Spleen (tissue), 11 donors: ENCODE measurements around the gene CRYGN. TPM values are rescaled to one million over a fixed set of nuclear protein-coding genes. Genes with fewer than 3 reads are reported as not detected.
A peak's percentile ranks its signal among the peaks of the same experiment; 100 is the strongest.

Experiments
- DNase-seq: peaks from one replicate; pipeline ENCODE4 v3.0.0-alpha.2; 2020
- H3K27ac ChIP-seq, 8 donors: fragments of 200-600 bp; sonication (generic) in 7 of 8; 1 replicate in 4 of 8; 2 replicates in 4 of 8; pipeline versions ENCODE4 v1.5.0 to v1.8.0; 2016 to 2021; ENCODE audit warnings: inconsistent platforms in 4 of 8, mild to moderate bottlenecking in 4 of 8, moderate library complexity in 1 of 8
- H3K27me3 ChIP-seq, 7 donors: fragments of 200-600 bp; sonication (generic) in 6 of 7; replicated peaks in 1 of 7; 1 replicate in 4 of 7; 2 replicates in 3 of 7; pipeline versions ENCODE4 v1.5.0 to v1.8.0; 2016 to 2021; ENCODE audit warnings: inconsistent platforms in 3 of 7, mild to moderate bottlenecking in 1 of 7
- H3K36me3 ChIP-seq, 6 donors: fragments of 200-600 bp; sonication (generic) in 5 of 6; 1 replicate in 4 of 6; 2 replicates in 2 of 6; pipeline versions ENCODE4 v1.5.0 to v1.8.0; 2016 to 2021; ENCODE audit warnings: inconsistent platforms in 2 of 6
- H3K4me1 ChIP-seq, 6 donors: fragments of 200-600 bp; sonication (generic) in 5 of 6; 1 replicate in 3 of 6; 2 replicates in 3 of 6; pipeline versions ENCODE4 v1.5.0 to v1.8.0; 2016 to 2021; ENCODE audit warnings: inconsistent platforms in 3 of 6
- H3K4me3 ChIP-seq, 8 donors: fragments of 200-600 bp; sonication (generic) in 7 of 8; 1 replicate in 4 of 8; 2 replicates in 4 of 8; pipeline versions ENCODE4 v1.5.0 to v1.8.0; 2016 to 2021; ENCODE audit warnings: inconsistent platforms in 4 of 8, mild to moderate bottlenecking in 4 of 8, moderate library complexity in 2 of 8
- H3K9me3 ChIP-seq, 8 donors: fragments of 200-600 bp; sonication (generic) in 7 of 8; 1 replicate in 4 of 8; 2 replicates in 4 of 8; pipeline versions ENCODE4 v1.5.0 to v1.8.0; 2016 to 2021; ENCODE audit warnings: inconsistent platforms in 4 of 8
- POLR2A ChIP-seq, 3 donors: fragments of 450-650 bp; IDR thresholded peaks; one replicate each; pipeline ENCODE4 v1.5.1; 2017; ENCODE audit warnings: antibody characterized with exemption in 3 of 3, mild to moderate bottlenecking in 1 of 3
- POLR2AphosphoS5 ChIP-seq, 3 donors: sonication (generic); formaldehyde crosslinking; IDR thresholded peaks; one replicate each; pipeline ENCODE4 v1.5.1; 2017; ENCODE audit warnings: antibody characterized with exemption in 3 of 3
- WGBS, 5 donors: extraction: QIAGEN DNeasy Blood & Tissue Kit in 3 of 5; methylation state at CpG; one replicate each; pipeline versions ENCODE4 v1.1.5 to v1.1.7; 2013 to 2018; 5-methylcytosine and 5-hydroxymethylcytosine counted together
- intact Hi-C: fragments of 100-400 bp; cut with DNase I; formaldehyde crosslinking; loops from one replicate; pipeline ENCODE4 v1.15.0; 2023; ENCODE audit warnings: low total_unique reads
- polyA plus RNA-seq, 3 donors: library from polyadenylated mRNA; stranded (reverse); fragments of 200-250 nt; gene quantifications; one replicate each; pipeline ENCODE4 v1.2.1, GENCODE V29; 2013
- total RNA-seq, 7 donors: library from RNA; depleted of rRNA in 3 of 7; stranded (reverse); fragments of >200 nt in 3 of 7; fragmentation: NEBNext Ultra II Directional in 4 of 7; extraction: Animal tissue kit (Norgen Biotek cat#: 25700) in 4 of 7; gene quantifications; one replicate each; pipeline versions ENCODE4 v1.1.0 to v1.2.1, GENCODE V29; 2016 to 2021
- TF ChIP-seq, protein P1 (sequence below), 11 experiments: fragments of 200-600 bp in 7 of 11; fragments of 450-650 bp in 4 of 11; sonication (generic) in 4 of 11; IDR thresholded peaks in 8 of 11; conservative IDR thresholded peaks in 3 of 11; 1 replicate in 7 of 11; 2 replicates in 4 of 11; pipeline versions ENCODE4 v1.4.0 to v1.8.0; 2016 to 2021; ENCODE audit warnings: antibody characterized with exemption in 11 of 11, inconsistent platforms in 4 of 11, mild to moderate bottlenecking in 1 of 11
- donor health status: healthy with polysubstance abuse.
- donor health status: DM: no; HTN: no; CAD: no; lungs with moderate emphysema.
- donor health status: DM: no; HTN: no; CAD: no.
- donor health status: Bipolar disorder and iron deficiency.
- donor health status: healthy.
- donor health status: DM: no; HTN: no; CAD: no.
- donor health status: DM: yes; HTN: yes; CAD: no.

The CRYGN gene
- total and polyA plus RNA-seq, 10 donors = 0.17 to 2.5 (median 0.32) TPM; not detected in 1

GRCh38 chr7:151433721-151434400 is 6.1 kb downstream of the CRYGN start:
- Histone ChIP-seq H3K4me1 (peaks cover 14 to 63% (median 29%) of the 10 kb centered on the region in 6 donors), H3K36me3 (no peaks in the 10 kb centered on the region), H3K4me3 (no peak overlapping the region), H3K27ac (peak overlapping the region in 4 of 8 donors; percentile 30 to 73 (median 46)), H3K27me3 (peaks cover 0 to 7% (median 0%) of the 10 kb centered on the region in 7 donors), H3K9me3 (no peaks in the 10 kb centered on the region)
- TF ChIP-seq POLR2A (IDR thresholded peaks at IDR 0.05) = no peak
- no peak for TF ChIP-seq POLR2AphosphoS5 (IDR thresholded peaks at IDR 0.05)
- TF ChIP-seq, protein P1, sequence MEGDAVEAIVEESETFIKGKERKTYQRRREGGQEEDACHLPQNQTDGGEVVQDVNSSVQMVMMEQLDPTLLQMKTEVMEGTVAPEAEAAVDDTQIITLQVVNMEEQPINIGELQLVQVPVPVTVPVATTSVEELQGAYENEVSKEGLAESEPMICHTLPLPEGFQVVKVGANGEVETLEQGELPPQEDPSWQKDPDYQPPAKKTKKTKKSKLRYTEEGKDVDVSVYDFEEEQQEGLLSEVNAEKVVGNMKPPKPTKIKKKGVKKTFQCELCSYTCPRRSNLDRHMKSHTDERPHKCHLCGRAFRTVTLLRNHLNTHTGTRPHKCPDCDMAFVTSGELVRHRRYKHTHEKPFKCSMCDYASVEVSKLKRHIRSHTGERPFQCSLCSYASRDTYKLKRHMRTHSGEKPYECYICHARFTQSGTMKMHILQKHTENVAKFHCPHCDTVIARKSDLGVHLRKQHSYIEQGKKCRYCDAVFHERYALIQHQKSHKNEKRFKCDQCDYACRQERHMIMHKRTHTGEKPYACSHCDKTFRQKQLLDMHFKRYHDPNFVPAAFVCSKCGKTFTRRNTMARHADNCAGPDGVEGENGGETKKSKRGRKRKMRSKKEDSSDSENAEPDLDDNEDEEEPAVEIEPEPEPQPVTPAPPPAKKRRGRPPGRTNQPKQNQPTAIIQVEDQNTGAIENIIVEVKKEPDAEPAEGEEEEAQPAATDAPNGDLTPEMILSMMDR (IDR thresholded peaks at IDR 0.05 in 8 of 11, conservative IDR thresholded peaks at IDR 0.05 in 3 of 11) = no peak
- 86 to 92% (median 88%) methylated on average over 9 to 15 of the region's 15 CpGs for WGBS, 5 donors
- DNase-seq = no peak
- intact Hi-C loops = no loop called here

- 44 to 60% (median 51%) methylated on average over 8 to 14 of the region's 14 CpGs for WGBS, 5 donors
- no peak overlapping the region for H3K4me3 ChIP-seq
- H3K9me3 ChIP-seq = no peaks in the 10 kb centered on the region
- no peaks in the 10 kb centered on the region for H3K36me3 ChIP-seq
- intact Hi-C loops = no loop called here
- H3K27me3 ChIP-seq = no peaks in the 10 kb centered on the region
- peak overlapping the region in 4 of 8 donors; percentile 30 to 73 (median 46) for H3K27ac ChIP-seq
- DNase-seq = no peak
- TF ChIP-seq POLR2A (IDR thresholded peaks at IDR 0.05) (no peak), POLR2AphosphoS5 (IDR thresholded peaks at IDR 0.05) (peak in 1 of 3 donors; percentile 16)
- TF ChIP-seq, protein P1 (IDR thresholded peaks at IDR 0.05 in 8 of 11, conservative IDR thresholded peaks at IDR 0.05 in 3 of 11) = peak in 7 of 11 experiments; percentile 18 to 53 (median 26)
- H3K4me1 ChIP-seq = peaks cover 14 to 67% (median 33%) of the 10 kb centered on the region in 6 donors
These were observed 7.1 kb downstream of the CRYGN start for GRCh38 chr7:151432658-151433521.

GRCh38 chr7:151431768-151432311 is 8.1 kb downstream of the CRYGN start:
- no peaks in the 10 kb centered on the region for H3K36me3 ChIP-seq
- H3K27ac ChIP-seq = peak overlapping the region in 2 of 8 donors; percentile 68 to 79
- peaks cover 14 to 69% (median 39%) of the 10 kb centered on the region in 6 donors for H3K4me1 ChIP-seq
- peaks cover 0 to 9% (median 0%) of the 10 kb centered on the region in 7 donors for H3K27me3 ChIP-seq
- intact Hi-C loops = no loop called here
- WGBS, 5 donors = 93 to 96% (median 95%) methylated on average over 25 of the region's 25 CpGs
- no peak overlapping the region for H3K4me3 ChIP-seq
- peak; percentile 68 for DNase-seq
- TF ChIP-seq POLR2A (IDR thresholded peaks at IDR 0.05) (no peak), POLR2AphosphoS5 (IDR thresholded peaks at IDR 0.05) (no peak)
- TF ChIP-seq, protein P1 (IDR thresholded peaks at IDR 0.05 in 8 of 11, conservative IDR thresholded peaks at IDR 0.05 in 3 of 11) = no peak
- H3K9me3 ChIP-seq = no peaks in the 10 kb centered on the region
